Bronchial epithelial cell (primary cell): ENCODE data around the gene HAX1. TPM values are rescaled to one million over a fixed set of nuclear protein-coding genes. Genes with fewer than 3 reads are reported as not detected.

Experiments
- DNase-seq: peaks from one replicate; pipeline ENCODE4 v3.0.0-alpha.2; 2010; ENCODE audit warnings: low read depth
- FAIRE-seq: peaks from 2 replicates; lab custom pipeline; 2011; peaks lifted over from hg19 to GRCh38; lab: Jason Lieb, UNC
- H3K27me3 ChIP-seq: 2 replicates; pipeline ENCODE4 v1.5.1; 2011; ENCODE audit warnings: low read length; ENCODE audit not compliant: control insufficient read depth, insufficient read depth
- H3K36me3 ChIP-seq: 2 replicates; pipeline ENCODE4 v1.5.1; 2011; ENCODE audit warnings: low read length; ENCODE audit not compliant: control insufficient read depth, insufficient read depth
- H3K4me3 ChIP-seq: 2 replicates; pipeline ENCODE4 v1.5.1; 2011; ENCODE audit warnings: mild to moderate bottlenecking, low read depth, low read length, control low read depth
- CTCF ChIP-seq: IDR thresholded peaks from 2 replicates; pipeline ENCODE4 v1.5.1; 2011; ENCODE audit warnings: mild to moderate bottlenecking, moderate library complexity, low read length, control low read depth, inconsistent platforms; ENCODE audit not compliant: insufficient read depth, severe bottlenecking
- total RNA-seq: library from RNA; depleted of rRNA; stranded (reverse); fragments of >200 nt; gene quantifications from 2 replicates; pipeline ENCODE4 v1.2.1, GENCODE V29; 2014

Gene HAX1
- total RNA-seq, 1 donor from 2014 or later = 143 TPM

GRCh38 chr1:154324241-154324640 lies 51.8 kb downstream of the HAX1 start:
- FAIRE-seq (no peak), DNase-seq (no peak)
- H3K4me3 ChIP-seq = no peak overlapping the region
- no peaks in the 10 kb centered on the region for H3K27me3 ChIP-seq
- no peaks in the 10 kb centered on the region for H3K36me3 ChIP-seq
- no peak for TF ChIP-seq CTCF

GRCh38 chr1:154324669-154325582 lies 52.5 kb downstream of the HAX1 start, which contains the start of gene ATP8B2:
ATP8B2 (plus strand) TSS chr1:154325525; CDS start chr1:154328142, 2,617 bp downstream.
- Histone ChIP-seq H3K4me3 (peak within 1 kb of the TSS; percentile 46), H3K27me3 (no peaks in the 10 kb centered on the region), H3K36me3 (no peaks in the 10 kb centered on the region)
- DNase-seq (peak; percentile 61), FAIRE-seq (no peak)
- TF ChIP-seq CTCF = peak; percentile 92

Other genes starting within 250 kb of the HAX1 start
- under 0.01 and 0.13 TPM in 2 replicates for gene NUP210L, start 117.6 kb upstream of the HAX1 start, total RNA-seq
- gene TPM3, start 80.5 kb upstream of the HAX1 start, total RNA-seq = 279 and 321 TPM in 2 replicates
- gene CFAP141, start 66.3 kb upstream of the HAX1 start, total RNA-seq = not detected in 2 replicates
- gene UBAP2L, start 51.7 kb upstream of the HAX1 start, total RNA-seq = 20.8 and 33.9 TPM in 2 replicates
- 0.13 TPM in 1 of 2 replicates, not detected in the other for gene AQP10, start 48.5 kb downstream of the HAX1 start, total RNA-seq
- 15.5 and 26.8 TPM in 2 replicates for gene ATP8B2, start 52.9 kb downstream of the HAX1 start, total RNA-seq
- 47.9 and 70.0 TPM in 2 replicates for gene IL6R, start 132.7 kb downstream of the HAX1 start, total RNA-seq
- under 0.01 TPM in 1 of 2 replicates, not detected in the other for gene TDRD10, start 229.6 kb downstream of the HAX1 start, total RNA-seq
- gene SHE, start 229.8 kb downstream of the HAX1 start, total RNA-seq = under 0.01 TPM in 1 of 2 replicates, not detected in the other